Left lung (tissue), 10 donors: Measurements from ENCODE around the gene CHCHD10. TPM values are rescaled to one million over a fixed set of nuclear protein-coding genes. Genes with fewer than 3 reads are reported as not detected.

Source experiments
- ATAC-seq: fragments of 200-7000 bp; cut with Tn5 transposase; one replicate; pipeline ENCODE4 v1.9.1; 2020; ENCODE audit warnings: moderate library complexity
- DNase-seq, 4 donors: peaks; one replicate each; pipeline ENCODE4 v3.0.0-alpha.2; 2013 to 2020
- H3K27ac ChIP-seq, 2 donors: fragments of 200-600 bp; sonication (generic) in 1 of 2; one replicate each; pipeline versions ENCODE4 v1.5.0 to v1.8.0; 2020 to 2021
- H3K27me3 ChIP-seq, 2 donors: fragments of 200-600 bp; sonication (generic) in 1 of 2; one replicate each; pipeline versions ENCODE4 v1.5.0 to v1.8.0; 2020 to 2021
- H3K36me3 ChIP-seq, 2 donors: fragments of 200-600 bp; sonication (generic) in 1 of 2; one replicate each; pipeline versions ENCODE4 v1.5.0 to v1.8.0; 2020 to 2021
- H3K4me1 ChIP-seq, 2 donors: fragments of 200-600 bp; one replicate each; pipeline ENCODE4 v1.8.0; 2021
- H3K4me3 ChIP-seq, 2 donors: fragments of 200-600 bp; sonication (generic) in 1 of 2; one replicate each; pipeline versions ENCODE4 v1.5.0 to v1.8.0; 2020 to 2021; ENCODE audit warnings: mild to moderate bottlenecking in 1 of 2
- H3K9me3 ChIP-seq, 2 donors: fragments of 200-600 bp; sonication (generic) in 1 of 2; one replicate each; pipeline versions ENCODE4 v1.5.0 to v1.8.0; 2020 to 2021
- intact Hi-C, 2 donors: fragments of 100-400 bp; cut with DNase I; formaldehyde crosslinking; loops; one replicate each; pipeline versions ENCODE4 v1.11.2 to v1.14.2; 2022
- polyA plus RNA-seq, 6 donors: library from polyadenylated mRNA; unstranded; fragments of 120-200 nt; gene quantifications; one replicate each; pipeline ENCODE4 v1.2.1, GENCODE V29; 2013; ENCODE audit not compliant: insufficient read length in 6 of 6
- total RNA-seq, 2 donors: library from RNA; stranded (reverse); fragmentation: NEBNext Ultra II Directional; extraction: Animal tissue kit (Norgen Biotek cat#: 25700); gene quantifications; one replicate each; pipeline ENCODE4 v1.2.1, GENCODE V29; 2021
- TF ChIP-seq, protein P1 (sequence below), 2 donors: fragments of 200-600 bp; sonication (generic) in 1 of 2; IDR thresholded peaks; one replicate each; pipeline versions ENCODE4 v1.5.0 to v1.8.0; 2021; ENCODE audit warnings: antibody characterized with exemption in 2 of 2
- donor health status: DM: no; HTN: yes; CAD: no.
- donor health status: DM: no; HTN: no; CAD: no.

CHCHD10 gene
- total and polyA plus RNA-seq, 8 donors: 19.0 to 128 (median 30.8) TPM

GRCh38 chr22:23801886-23802377 lies 34.2 kb upstream of the CHCHD10 start:
- no peak for ATAC-seq
- H3K36me3 ChIP-seq: peaks cover 0 to 93% of the 10 kb centered on the region in 2 donors

DNA sequence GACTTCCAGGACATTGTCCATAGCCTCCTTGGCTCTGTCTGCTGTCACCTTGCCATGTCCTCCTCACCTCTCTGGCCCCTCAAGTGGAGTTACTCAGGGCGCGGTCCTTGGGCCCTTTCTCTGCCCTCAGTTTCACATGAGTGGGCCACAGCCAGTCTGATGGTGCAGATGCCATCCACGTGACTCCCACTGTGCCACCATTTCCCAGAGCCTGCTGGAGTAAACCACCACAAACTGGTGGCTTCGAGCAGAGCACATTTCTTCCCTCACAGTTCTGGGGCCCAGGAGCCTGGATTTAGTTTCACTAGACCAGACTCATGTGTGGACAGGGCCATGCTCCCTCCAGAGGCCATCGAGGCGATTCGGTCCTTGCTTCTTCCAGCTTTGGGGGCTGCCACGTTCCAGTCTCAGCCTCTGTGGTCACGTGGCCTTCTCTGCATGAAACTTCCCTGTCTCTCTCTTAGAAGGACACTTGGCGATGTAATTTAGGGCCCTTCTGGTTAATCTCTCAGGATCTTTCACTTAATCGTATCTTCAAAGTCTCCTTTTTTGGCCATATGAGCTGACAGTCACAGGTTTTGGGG lies 33.6 kb upstream of the CHCHD10 start:
- no peak overlapping the region for H3K27ac ChIP-seq
- TF ChIP-seq, protein P1, sequence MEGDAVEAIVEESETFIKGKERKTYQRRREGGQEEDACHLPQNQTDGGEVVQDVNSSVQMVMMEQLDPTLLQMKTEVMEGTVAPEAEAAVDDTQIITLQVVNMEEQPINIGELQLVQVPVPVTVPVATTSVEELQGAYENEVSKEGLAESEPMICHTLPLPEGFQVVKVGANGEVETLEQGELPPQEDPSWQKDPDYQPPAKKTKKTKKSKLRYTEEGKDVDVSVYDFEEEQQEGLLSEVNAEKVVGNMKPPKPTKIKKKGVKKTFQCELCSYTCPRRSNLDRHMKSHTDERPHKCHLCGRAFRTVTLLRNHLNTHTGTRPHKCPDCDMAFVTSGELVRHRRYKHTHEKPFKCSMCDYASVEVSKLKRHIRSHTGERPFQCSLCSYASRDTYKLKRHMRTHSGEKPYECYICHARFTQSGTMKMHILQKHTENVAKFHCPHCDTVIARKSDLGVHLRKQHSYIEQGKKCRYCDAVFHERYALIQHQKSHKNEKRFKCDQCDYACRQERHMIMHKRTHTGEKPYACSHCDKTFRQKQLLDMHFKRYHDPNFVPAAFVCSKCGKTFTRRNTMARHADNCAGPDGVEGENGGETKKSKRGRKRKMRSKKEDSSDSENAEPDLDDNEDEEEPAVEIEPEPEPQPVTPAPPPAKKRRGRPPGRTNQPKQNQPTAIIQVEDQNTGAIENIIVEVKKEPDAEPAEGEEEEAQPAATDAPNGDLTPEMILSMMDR (IDR thresholded peaks at IDR 0.05): no peak

More at GRCh38 chr22:23801886-23802377, 34.2 kb upstream of the CHCHD10 start:
- H3K27me3 ChIP-seq: no peaks in the 10 kb centered on the region
- TF ChIP-seq, protein P1 (IDR thresholded peaks at IDR 0.05): no peak
- H3K4me1 ChIP-seq: no peaks in the 10 kb centered on the region
- H3K4me3 ChIP-seq: no peak overlapping the region
- intact Hi-C loops: no loop called here
- no peak overlapping the region for H3K27ac ChIP-seq
- H3K9me3 ChIP-seq: no peaks in the 10 kb centered on the region
- no peak for DNase-seq

DNA sequence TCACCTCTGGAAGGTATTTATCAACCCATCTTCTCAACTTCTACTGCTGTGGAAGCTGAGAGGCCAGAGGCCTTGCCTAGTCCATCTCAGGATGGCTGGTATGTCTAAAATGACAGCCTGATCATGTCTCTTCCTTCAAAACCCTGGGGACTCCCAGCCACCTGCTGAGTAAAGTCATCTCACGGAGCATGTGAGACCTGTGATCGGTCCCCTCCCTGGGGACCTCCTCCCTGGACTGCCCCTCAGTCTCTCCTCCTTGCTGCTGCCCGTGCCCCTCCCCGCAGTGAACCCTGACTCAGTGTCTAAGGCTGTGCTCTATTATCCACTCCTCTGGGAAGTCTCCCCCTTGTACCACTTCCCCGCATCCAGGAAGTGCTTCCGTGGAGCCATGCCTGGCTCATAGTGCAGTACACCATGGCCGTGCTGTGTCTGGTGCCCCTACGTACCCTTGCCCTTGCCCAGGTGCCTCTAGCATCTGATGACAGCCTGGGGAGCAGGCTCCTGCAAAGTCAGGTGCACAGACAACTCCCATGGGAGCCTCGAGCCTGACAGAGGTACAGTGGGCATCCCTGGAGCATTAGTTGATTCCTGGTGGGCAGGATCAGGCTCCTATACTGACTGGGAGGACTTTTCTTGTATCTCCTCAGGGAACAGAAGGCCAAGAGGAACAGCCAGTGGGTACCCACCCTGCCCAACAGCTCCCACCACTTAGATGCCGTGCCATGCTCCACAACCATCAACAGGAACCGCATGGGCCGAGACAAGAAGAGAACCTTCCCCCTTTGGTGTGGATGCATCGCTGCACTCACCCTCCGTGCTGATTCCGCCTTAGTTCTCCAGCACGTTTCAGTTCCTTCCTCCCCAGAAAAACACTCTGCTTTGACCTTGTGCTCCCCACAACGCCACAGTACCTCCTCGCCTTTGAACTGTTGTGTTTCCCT lies 32.8 kb upstream of the CHCHD10 start:
- peaks cover 0 to 93% of the 10 kb centered on the region in 2 donors for H3K36me3 ChIP-seq
- intact Hi-C loops: no loop called here

More for the DNA sequence above, 33.6 kb upstream of the CHCHD10 start:
- no peak for ATAC-seq
- intact Hi-C loops: no loop called here
- no peak overlapping the region for H3K4me3 ChIP-seq
- H3K4me1 ChIP-seq: no peaks in the 10 kb centered on the region
- H3K27me3 ChIP-seq: no peaks in the 10 kb centered on the region
- no peaks in the 10 kb centered on the region for H3K9me3 ChIP-seq
- peaks cover 0 to 93% of the 10 kb centered on the region in 2 donors for H3K36me3 ChIP-seq
- no peak for DNase-seq

GRCh38 chr22:23796461-23796860 lies 28.7 kb upstream of the CHCHD10 start:
- H3K27me3 ChIP-seq: no peaks in the 10 kb centered on the region
- H3K27ac ChIP-seq: no peak overlapping the region
- ATAC-seq (no peak), DNase-seq (no peak)
- no peaks in the 10 kb centered on the region for H3K9me3 ChIP-seq
- intact Hi-C loops: no loop called here
- no peaks in the 10 kb centered on the region for H3K4me1 ChIP-seq
- TF ChIP-seq, protein P1 (IDR thresholded peaks at IDR 0.05): no peak
- H3K36me3 ChIP-seq: peaks cover 0 to 93% of the 10 kb centered on the region in 2 donors
- H3K4me3 ChIP-seq: no peak overlapping the region

More for the DNA sequence above, 32.8 kb upstream of the CHCHD10 start:
- H3K27me3 ChIP-seq: no peaks in the 10 kb centered on the region
- no peak overlapping the region for H3K4me3 ChIP-seq
- DNase-seq (no peak), ATAC-seq (no peak)
- TF ChIP-seq, protein P1 (IDR thresholded peaks at IDR 0.05): no peak
- H3K27ac ChIP-seq: no peak overlapping the region
- no peaks in the 10 kb centered on the region for H3K4me1 ChIP-seq
- H3K9me3 ChIP-seq: no peaks in the 10 kb centered on the region

GRCh38 chr22:23793326-23793725 lies 25.6 kb upstream of the CHCHD10 start:
- ATAC-seq: no peak
- intact Hi-C loops: no loop called here
- no peak for DNase-seq
- TF ChIP-seq, protein P1 (IDR thresholded peaks at IDR 0.05): no peak
- H3K27me3 ChIP-seq: no peaks in the 10 kb centered on the region
- H3K4me3 ChIP-seq: no peak overlapping the region
- H3K4me1 ChIP-seq: peaks cover 5 to 19% of the 10 kb centered on the region in 2 donors
- no peaks in the 10 kb centered on the region for H3K9me3 ChIP-seq
- H3K27ac ChIP-seq: no peak overlapping the region
- H3K36me3 ChIP-seq: peaks cover 0 to 64% of the 10 kb centered on the region in 2 donors
